Fibroblast of mammary gland (primary cell): ENCODE data around the gene TRPV2.
"Not testable (repeated sequence)": the region's sequence is repeated elsewhere in the genome, so short reads cannot be mapped to it uniquely, and the experiment has no call there.

Experiments used
- DNase-seq: peaks from one replicate; pipeline ENCODE4 v3.0.0-alpha.2; 2010; ENCODE audit warnings: low read depth
- H3K4me3 ChIP-seq: 2 replicates; pipeline ENCODE4 v1.5.1; 2011; ENCODE audit warnings: low read depth, mild to moderate bottlenecking, low read length, moderate library complexity; ENCODE audit not compliant: control insufficient read depth
- TF ChIP-seq, protein P1 (sequence below): conservative IDR thresholded peaks from 2 replicates; pipeline ENCODE4 v1.5.1; 2011; ENCODE audit warnings: low read depth, low read length, inconsistent platforms; ENCODE audit not compliant: control insufficient read depth, insufficient read depth

TRPV2 gene

DNA sequence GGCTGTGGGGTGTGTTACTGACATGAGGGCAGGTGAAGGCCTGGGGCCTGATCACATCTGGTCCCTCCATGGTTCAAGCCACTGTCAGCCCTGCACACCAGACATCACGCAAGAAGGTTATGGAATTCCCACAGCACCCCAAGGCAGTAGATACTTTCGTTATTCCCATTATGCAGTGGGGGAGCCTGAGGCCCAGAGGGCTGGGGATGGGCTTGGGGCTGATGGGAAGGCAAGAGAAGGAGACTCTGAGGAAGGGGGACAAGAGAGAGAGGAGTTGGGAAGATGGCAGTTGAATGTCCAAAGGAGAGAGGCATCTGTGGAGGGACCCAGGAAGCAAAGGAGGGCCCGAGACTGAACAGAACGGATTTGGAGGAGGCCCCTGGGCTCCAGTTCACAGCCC, 34.7 kb downstream of the TRPV2 start:
- no peak overlapping the region for H3K4me3 ChIP-seq
- no peak for DNase-seq
- TF ChIP-seq, protein P1, sequence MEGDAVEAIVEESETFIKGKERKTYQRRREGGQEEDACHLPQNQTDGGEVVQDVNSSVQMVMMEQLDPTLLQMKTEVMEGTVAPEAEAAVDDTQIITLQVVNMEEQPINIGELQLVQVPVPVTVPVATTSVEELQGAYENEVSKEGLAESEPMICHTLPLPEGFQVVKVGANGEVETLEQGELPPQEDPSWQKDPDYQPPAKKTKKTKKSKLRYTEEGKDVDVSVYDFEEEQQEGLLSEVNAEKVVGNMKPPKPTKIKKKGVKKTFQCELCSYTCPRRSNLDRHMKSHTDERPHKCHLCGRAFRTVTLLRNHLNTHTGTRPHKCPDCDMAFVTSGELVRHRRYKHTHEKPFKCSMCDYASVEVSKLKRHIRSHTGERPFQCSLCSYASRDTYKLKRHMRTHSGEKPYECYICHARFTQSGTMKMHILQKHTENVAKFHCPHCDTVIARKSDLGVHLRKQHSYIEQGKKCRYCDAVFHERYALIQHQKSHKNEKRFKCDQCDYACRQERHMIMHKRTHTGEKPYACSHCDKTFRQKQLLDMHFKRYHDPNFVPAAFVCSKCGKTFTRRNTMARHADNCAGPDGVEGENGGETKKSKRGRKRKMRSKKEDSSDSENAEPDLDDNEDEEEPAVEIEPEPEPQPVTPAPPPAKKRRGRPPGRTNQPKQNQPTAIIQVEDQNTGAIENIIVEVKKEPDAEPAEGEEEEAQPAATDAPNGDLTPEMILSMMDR, result no peak

DNA sequence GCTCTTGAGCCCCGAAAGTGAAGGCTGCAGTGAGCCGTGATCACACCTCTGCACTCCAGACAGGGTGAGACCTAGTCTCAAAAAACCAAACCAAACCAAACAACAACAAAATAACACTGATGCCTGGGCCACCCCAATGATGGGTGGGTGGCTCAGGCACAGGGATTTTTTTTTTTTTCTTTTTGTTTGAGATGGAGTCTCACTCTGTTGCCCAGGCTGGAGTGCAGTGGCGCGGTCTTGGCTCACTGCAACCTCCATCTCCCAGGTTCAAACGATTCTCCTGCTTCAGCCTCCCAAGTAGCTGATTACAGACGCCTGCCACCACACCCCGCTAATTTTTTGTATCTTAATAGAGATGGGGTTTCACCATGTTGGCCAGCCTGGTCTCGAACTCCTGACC, 36.9 kb downstream of the TRPV2 start:
- not testable (repeated sequence) for H3K4me3 ChIP-seq, DNase-seq

DNA sequence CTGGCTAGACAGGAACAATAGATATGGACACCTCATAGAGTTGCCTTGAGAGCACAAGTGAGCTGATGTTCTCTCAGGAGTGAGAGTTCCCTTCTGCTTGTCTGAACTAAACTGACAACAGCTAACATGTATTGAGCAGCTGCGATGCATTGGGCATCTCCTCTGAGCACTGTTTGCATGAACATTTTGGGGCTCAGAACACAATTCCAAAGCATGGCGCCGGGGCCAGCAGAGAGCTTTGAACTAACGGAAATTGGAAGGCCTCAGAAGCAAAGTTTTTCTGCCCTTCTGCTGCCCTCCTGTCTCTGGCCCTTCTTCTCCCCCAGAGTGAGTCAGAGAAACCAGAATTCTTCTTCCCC, 38.1 kb downstream of the TRPV2 start:
- TF ChIP-seq, protein P1, result no peak
- no peak overlapping the region for H3K4me3 ChIP-seq
- DNase-seq, result no peak

DNA sequence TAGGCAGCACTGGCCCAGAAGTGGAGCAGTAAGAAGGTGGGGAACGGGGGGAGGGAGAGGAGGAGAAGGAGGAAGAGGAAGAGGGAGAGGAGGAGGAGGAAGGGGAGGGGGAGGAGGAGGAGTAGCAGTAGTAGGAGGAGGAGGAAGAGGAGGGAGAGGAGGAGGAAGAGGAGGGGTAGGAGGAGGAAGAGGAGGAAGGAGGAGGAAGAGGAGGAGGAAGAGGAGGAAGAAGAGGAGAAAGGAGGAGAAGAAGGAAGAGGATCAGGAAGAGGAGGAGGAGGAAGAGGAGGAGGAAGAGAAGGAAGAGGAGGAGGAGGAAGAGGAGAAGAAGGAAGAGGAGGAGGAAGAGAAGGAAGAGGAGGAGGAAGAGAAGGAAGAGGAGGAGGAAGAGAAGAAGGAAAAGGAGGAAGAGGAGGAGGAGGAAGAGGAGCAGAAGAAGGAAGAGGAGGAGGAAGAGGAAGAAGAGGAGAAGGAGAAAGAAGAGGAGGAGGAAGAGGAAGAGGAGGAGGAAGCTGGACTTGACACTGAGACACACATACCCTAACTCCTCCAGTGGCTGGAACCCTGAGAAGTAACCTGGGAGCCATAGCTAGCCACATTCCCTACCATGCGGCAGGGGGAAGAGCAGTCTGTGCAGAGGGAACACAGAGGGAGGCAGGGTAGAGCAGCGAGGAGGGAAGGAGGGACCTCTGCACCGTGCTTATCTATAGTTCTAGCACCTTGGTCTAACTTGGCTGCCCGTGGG, 40.8 kb downstream of the TRPV2 start:
- TF ChIP-seq, protein P1, result no peak
- H3K4me3 ChIP-seq, result no peak overlapping the region

DNA sequence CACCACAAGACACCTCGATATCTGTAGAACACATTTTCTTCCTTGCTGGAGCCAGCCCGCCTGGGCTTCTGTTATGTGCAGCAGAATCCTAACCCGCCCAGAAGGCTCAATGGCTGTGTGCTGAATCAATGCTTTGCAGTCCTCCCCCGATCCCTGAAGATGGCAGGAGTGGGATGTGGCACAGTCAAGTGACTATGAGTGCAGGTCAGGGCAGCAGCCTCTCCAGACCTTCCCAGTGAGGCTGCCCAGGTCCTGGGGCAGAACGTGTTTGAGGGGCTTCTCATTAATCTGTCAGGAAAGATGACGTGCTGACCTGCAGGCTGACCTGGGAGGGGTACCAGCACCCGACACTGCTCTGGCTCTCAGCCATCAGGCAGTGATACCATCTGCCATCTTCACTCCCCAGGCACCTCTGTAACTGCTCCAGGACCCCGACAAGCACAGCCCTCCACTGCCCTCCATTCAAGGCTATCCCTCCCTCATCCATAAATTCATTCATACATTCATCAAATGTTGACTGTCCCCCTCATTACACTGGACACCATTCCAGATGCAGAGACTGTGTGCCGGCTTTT, 41.5 kb downstream of the TRPV2 start:
- no peak for DNase-seq
- no peak overlapping the region for H3K4me3 ChIP-seq
- TF ChIP-seq, protein P1, result no peak

More for the DNA sequence above, 40.8 kb downstream of the TRPV2 start:
- DNase-seq, result no peak

DNA sequence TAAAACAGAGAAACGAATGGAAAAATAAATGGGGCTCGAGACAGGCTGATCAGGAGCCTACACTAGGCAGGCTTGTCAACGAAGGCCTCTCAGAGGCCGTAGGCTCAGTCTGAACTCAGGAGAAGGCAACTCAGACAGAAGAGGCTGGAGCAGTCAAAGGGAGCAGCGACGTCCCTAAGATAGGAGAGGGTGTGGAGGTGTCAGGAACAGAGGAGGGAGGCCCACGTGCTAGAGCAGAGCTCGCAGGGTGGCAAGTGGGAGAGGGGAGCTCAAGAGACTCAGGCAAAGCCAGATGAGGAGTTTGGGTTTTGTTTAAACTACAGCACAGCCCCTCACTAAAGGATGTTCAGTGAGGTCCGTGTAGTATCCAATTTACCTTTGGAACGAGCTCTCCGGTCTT, 43.9 kb downstream of the TRPV2 start:
- TF ChIP-seq, protein P1, result no peak
- no peak overlapping the region for H3K4me3 ChIP-seq
- DNase-seq, result no peak

DNA sequence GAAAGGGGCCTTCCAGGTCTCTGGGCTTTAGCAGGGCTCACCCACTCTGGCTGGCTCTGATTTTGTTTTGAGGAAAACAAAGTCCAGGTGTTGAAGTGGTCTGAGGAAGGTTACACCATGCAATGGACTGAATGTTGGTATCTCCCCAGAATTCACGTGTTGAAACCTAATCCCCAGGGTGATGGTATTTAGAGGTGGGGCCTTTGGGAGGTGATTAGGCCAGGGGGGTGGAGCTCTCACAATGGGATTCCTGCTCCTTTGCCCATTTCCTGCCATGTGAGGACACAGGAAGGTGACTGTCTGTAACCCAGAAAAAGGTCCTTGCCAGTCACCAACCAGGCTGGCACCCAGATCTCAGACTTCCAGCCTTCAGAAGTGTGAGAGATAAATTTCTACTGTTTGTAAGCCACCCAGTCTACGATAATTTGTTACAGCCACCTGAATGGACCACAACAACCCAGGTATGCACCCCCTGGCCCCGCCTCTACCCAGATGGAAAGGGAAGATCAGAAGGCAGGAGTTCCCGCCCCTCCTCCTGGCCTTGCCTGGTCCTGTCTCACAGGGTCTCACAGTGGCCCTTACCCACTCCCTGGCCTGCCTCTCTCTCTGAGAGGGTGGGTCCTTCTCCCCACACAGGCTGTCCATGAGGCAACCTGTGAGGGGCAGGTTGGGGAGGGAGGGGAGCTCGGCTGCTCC, 44.6 kb downstream of the TRPV2 start:
- TF ChIP-seq, protein P1, result no peak
- no peak for DNase-seq
- H3K4me3 ChIP-seq, result no peak overlapping the region
